Body of pancreas (tissue), 4 donors: ENCODE data around the gene SUSD3. TPM values are rescaled to one million over a fixed set of nuclear protein-coding genes. Genes with fewer than 3 reads are reported as not detected.

Source experiments
- ATAC-seq: fragments of 150-250 bp; one replicate; pipeline ENCODE4 v1.9.1; 2016
- DNase-seq, 4 donors: peaks; one replicate each; pipeline ENCODE4 v3.0.0-alpha.2; 2019
- H3K27ac ChIP-seq, 4 donors: fragments of 200-600 bp; sonication (generic); 1 replicate in 3 of 4; 2 replicates in 1 of 4; pipeline versions ENCODE4 v1.5.1 to v1.6.1; 2016 to 2019; ENCODE audit warnings: mild to moderate bottlenecking in 1 of 4, mixed read lengths in 1 of 4, moderate library complexity in 1 of 4
- H3K27me3 ChIP-seq, 2 donors: fragments of 200-600 bp; sonication (generic); one replicate each; pipeline ENCODE4 v1.6.0; 2016; ENCODE audit warnings: mild to moderate bottlenecking in 1 of 2
- H3K36me3 ChIP-seq, 2 donors: fragments of 200-600 bp; sonication (generic); replicated peaks in 1 of 2; 2 replicates each; pipeline ENCODE4 v1.5.1; 2016; ENCODE audit warnings: low read depth in 2 of 2; ENCODE audit not compliant: insufficient read depth in 1 of 2
- H3K4me1 ChIP-seq: fragments of 200-600 bp; sonication (generic); one replicate; pipeline ENCODE4 v1.6.0; 2016
- H3K4me3 ChIP-seq, 2 donors: fragments of 200-600 bp; sonication (generic); 1 replicate in 1 of 2; 2 replicates in 1 of 2; pipeline ENCODE4 v1.5.1; 2016 to 2019
- H3K9me3 ChIP-seq, 3 donors: fragments of 200-600 bp; sonication (generic); 1 replicate in 2 of 3; 2 replicates in 1 of 3; pipeline ENCODE4 v1.5.1; 2016
- POLR2A ChIP-seq, 3 donors: fragments of 450-650 bp; IDR thresholded peaks; one replicate each; pipeline ENCODE4 v1.6.1; 2016; ENCODE audit warnings: antibody characterized with exemption in 3 of 3, mild to moderate bottlenecking in 2 of 3
- WGBS, 2 donors: methylation state at CpG; one replicate each; pipeline ENCODE4 v1.1.5; 2017; 5-methylcytosine and 5-hydroxymethylcytosine counted together
- intact Hi-C: fragments of 100-400 bp; cut with DNase I; formaldehyde crosslinking; loops from one replicate; pipeline ENCODE4 v1.15.1; 2023
- total RNA-seq, 2 donors: library from RNA; depleted of rRNA; stranded (reverse); fragments of >200 nt; gene quantifications; one replicate each; pipeline ENCODE4 v1.1.0, GENCODE V29; 2016
- TF ChIP-seq, protein P1 (sequence below), 7 experiments: fragments of 450-650 bp in 4 of 7; fragments of 200-600 bp in 3 of 7; sonication (generic) in 3 of 7; IDR thresholded peaks; one replicate each; pipeline ENCODE4 v1.5.1; 2016 to 2019; ENCODE audit warnings: antibody characterized with exemption in 7 of 7

The SUSD3 gene
- total RNA-seq, 2 donors from 2014 or later, result 3.6 TPM; not detected in 1

DNA sequence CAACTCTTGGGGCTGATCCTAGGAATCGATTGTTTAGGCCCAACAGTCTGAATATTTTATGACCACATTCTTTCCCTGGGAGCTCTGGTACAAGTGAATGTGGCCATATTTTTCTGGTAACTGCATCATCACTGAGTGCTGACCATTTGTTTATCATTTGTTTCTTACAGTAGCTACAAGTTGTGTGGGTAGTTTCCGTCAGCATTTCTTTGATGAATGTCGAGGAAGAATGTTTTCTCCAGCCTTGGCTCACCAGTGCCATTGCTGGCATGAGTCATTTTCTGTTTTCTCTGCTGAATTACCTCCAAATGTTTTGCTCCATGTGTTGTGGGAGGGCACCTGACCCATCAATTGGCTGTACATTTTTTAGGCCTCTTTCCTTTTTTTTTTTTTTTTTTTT lies 23.4 kb downstream of the SUSD3 start:
- no peak overlapping the region for H3K4me3 ChIP-seq
- no peaks in the 10 kb centered on the region for H3K36me3 ChIP-seq
- WGBS, 2 donors, result 83 to 88% methylated on average over 3 of the region's 3 CpGs
- H3K27ac ChIP-seq, result no peak overlapping the region
- intact Hi-C loops, result no loop called here
- DNase-seq (no peak), ATAC-seq (no peak)
- H3K9me3 ChIP-seq, result no peaks in the 10 kb centered on the region
- H3K27me3 ChIP-seq, result no peaks in the 10 kb centered on the region
- no peaks in the 10 kb centered on the region for H3K4me1 ChIP-seq
- no peak for TF ChIP-seq POLR2A (IDR thresholded peaks at IDR 0.05)
- TF ChIP-seq, protein P1, sequence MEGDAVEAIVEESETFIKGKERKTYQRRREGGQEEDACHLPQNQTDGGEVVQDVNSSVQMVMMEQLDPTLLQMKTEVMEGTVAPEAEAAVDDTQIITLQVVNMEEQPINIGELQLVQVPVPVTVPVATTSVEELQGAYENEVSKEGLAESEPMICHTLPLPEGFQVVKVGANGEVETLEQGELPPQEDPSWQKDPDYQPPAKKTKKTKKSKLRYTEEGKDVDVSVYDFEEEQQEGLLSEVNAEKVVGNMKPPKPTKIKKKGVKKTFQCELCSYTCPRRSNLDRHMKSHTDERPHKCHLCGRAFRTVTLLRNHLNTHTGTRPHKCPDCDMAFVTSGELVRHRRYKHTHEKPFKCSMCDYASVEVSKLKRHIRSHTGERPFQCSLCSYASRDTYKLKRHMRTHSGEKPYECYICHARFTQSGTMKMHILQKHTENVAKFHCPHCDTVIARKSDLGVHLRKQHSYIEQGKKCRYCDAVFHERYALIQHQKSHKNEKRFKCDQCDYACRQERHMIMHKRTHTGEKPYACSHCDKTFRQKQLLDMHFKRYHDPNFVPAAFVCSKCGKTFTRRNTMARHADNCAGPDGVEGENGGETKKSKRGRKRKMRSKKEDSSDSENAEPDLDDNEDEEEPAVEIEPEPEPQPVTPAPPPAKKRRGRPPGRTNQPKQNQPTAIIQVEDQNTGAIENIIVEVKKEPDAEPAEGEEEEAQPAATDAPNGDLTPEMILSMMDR (IDR thresholded peaks at IDR 0.05), result no peak

DNA sequence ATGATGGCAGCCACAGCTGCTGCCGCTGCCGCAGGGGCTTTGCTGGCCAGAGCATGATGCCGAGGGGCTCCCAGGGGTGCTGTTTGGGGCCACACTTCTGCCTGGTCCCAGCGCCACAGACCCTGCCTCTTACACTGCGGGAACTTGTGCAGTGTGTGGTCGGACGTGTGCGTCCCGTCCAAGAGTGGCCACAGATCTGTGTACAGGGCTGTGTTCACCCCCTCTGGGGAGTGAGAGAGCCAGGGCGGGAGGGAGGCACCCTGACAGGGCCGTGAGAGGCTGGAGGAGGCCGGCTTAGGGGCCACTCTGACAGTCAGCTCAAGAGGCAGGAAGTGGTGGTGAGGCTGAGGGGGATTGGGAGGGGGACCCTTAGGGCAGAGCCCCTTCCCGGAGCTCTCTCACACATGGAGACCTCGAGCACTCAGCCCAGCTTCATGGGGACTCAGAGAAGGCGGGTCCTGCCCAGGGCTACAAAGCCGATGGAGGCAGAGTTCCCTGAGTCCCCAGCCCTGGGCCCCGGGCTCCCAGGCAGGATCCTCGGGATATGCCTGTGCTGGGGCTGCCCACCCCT lies 24.4 kb downstream of the SUSD3 start:
- 70 to 83% methylated on average over 10 to 16 of the region's 18 CpGs for WGBS, 2 donors
- TF ChIP-seq, protein P1 (IDR thresholded peaks at IDR 0.05), result no peak
- no peak for TF ChIP-seq POLR2A (IDR thresholded peaks at IDR 0.05)
- H3K9me3 ChIP-seq, result no peaks in the 10 kb centered on the region
- DNase-seq (peak in 1 of 4 donors; percentile 8), ATAC-seq (no peak)
- intact Hi-C loops, result no loop called here
- H3K27ac ChIP-seq, result no peak overlapping the region
- no peaks in the 10 kb centered on the region for H3K36me3 ChIP-seq
- no peak overlapping the region for H3K4me3 ChIP-seq
- H3K4me1 ChIP-seq, result no peaks in the 10 kb centered on the region
- no peaks in the 10 kb centered on the region for H3K27me3 ChIP-seq

DNA sequence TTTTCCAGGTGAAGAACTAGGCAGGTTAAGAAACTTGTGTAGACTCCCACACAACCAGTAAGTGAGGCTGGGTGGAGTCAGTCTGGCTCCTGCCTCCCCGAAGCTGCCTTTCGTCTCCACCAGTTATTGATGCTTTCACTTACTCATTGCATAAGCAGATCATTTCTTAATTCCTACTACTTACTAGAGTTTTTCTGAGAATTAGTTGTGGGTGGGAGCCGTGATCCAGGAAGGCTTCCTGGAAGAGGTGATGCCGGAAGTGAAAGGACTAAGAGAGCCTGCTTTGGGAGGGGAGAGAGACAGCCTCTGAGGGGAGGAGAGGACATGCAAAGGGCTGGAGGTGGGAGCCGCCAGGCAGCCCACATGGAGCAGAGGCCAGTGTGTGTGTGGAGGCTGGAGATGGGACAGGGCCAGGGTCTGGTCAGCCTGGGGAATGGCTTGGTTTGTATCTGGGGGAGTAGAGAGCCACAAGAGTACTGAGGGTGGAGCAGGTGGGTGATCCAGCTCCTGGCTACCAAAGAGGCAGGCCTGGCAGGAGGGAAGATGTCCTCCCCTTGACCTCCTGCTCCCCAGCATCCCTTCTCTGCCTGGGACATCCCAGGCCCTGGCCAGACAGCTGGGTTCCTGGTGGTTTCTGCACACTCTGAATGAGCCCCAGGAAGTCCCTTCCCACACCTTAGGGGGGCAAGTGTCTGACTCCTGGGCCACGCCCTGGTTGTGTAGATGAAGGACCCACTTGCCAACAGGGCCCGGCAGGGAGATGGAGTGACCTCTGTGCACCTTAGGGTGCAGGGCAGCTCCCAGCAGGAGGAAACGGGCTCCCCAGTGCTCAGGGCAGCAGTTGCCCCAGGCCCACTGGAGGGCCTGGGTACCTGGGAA lies 25.3 kb downstream of the SUSD3 start:
- intact Hi-C loops, result no loop called here
- 70 to 79% methylated on average over 5 to 8 of the region's 8 CpGs for WGBS, 2 donors
- H3K9me3 ChIP-seq, result no peaks in the 10 kb centered on the region
- no peak overlapping the region for H3K4me3 ChIP-seq
- H3K27me3 ChIP-seq, result no peaks in the 10 kb centered on the region
- H3K27ac ChIP-seq, result no peak overlapping the region
- H3K4me1 ChIP-seq, result no peaks in the 10 kb centered on the region
- DNase-seq (peak in 1 of 4 donors; percentile 2), ATAC-seq (no peak)
- TF ChIP-seq, protein P1 (IDR thresholded peaks at IDR 0.05), result no peak
- no peak for TF ChIP-seq POLR2A (IDR thresholded peaks at IDR 0.05)
- no peaks in the 10 kb centered on the region for H3K36me3 ChIP-seq

DNA sequence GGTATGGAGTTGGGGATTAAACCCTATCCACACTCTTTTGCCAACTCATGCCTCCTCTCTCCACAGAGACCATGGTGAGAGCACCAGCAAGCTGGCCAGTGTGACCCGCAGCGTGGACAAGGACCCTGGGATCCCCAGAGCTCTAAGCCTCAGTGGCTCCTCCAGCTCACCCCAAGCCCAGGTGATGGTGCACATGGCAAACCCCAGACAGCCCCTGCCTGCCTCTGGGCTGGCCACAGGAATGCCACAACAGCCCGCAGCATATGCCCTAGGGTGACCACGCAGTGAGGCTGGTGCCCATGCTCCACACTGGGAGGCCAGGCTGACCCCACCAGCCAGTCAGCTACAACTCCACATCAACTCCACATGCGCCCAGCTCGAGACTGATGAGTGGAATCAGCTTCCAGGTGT lies 26.0 kb downstream of the SUSD3 start:
- Histone ChIP-seq H3K27me3 (no peaks in the 10 kb centered on the region), H3K4me3 (no peak overlapping the region), H3K9me3 (no peaks in the 10 kb centered on the region), H3K27ac (no peak overlapping the region), H3K4me1 (no peaks in the 10 kb centered on the region), H3K36me3 (no peaks in the 10 kb centered on the region)
- ATAC-seq, result no peak
- peak in 1 of 4 donors; percentile 2 for DNase-seq
- intact Hi-C loops, result no loop called here
- 91% methylated on average over 6 of the region's 6 CpGs for WGBS, 2 donors
- TF ChIP-seq, protein P1 (IDR thresholded peaks at IDR 0.05), result no peak
- no peak for TF ChIP-seq POLR2A (IDR thresholded peaks at IDR 0.05)
